CD4-positive, alpha-beta memory T cell (primary cell): ENCODE results near the gene TELO2. TPM values are rescaled to one million over a fixed set of nuclear protein-coding genes. Genes with fewer than 3 reads are reported as not detected.

ENCODE experiments used
- CTCF ChIA-PET: fragments of 350-600 bp; sonication (Branson Sonifier 250); formaldehyde crosslinking; loops from one replicate; lab custom pipeline; 2021; ENCODE audit warnings: inconsistent platforms; ENCODE audit not compliant: partially characterized antibody; lab: Charles Lee
- POLR2A ChIA-PET: fragments of 350-600 bp; sonication (Branson Sonifier 250); formaldehyde crosslinking; loops from one replicate; lab custom pipeline; 2021; ENCODE audit not compliant: partially characterized antibody; lab: Charles Lee
- DNase-seq, 5 donors: peaks; one replicate each; pipeline versions ENCODE4 v3.0.0 to v3.0.0-alpha.2; 2020 to 2022; ENCODE audit warnings: mixed read lengths in 1 of 5
- H3K27ac ChIP-seq: one replicate; pipeline ENCODE4 v1.7.0; 2013; ENCODE audit warnings: low read depth, low read length
- H3K27me3 ChIP-seq: 2 replicates; pipeline ENCODE4 v1.7.0; 2013; ENCODE audit warnings: mild to moderate bottlenecking, low read length, moderate library complexity; ENCODE audit not compliant: insufficient read depth
- H3K36me3 ChIP-seq: 2 replicates; pipeline ENCODE4 v1.7.0; 2013; ENCODE audit warnings: mild to moderate bottlenecking, low read length, moderate library complexity; ENCODE audit not compliant: insufficient read depth
- H3K4me1 ChIP-seq: 2 replicates; pipeline ENCODE4 v1.7.0; 2013; ENCODE audit warnings: mild to moderate bottlenecking, low read length, moderate library complexity; ENCODE audit not compliant: insufficient read depth
- H3K4me3 ChIP-seq, 2 donors: one replicate each; pipeline ENCODE4 v1.7.0; 2013; ENCODE audit warnings: low read length in 2 of 2, mild to moderate bottlenecking in 1 of 2
- H3K9me3 ChIP-seq, 2 donors: one replicate each; pipeline ENCODE4 v1.7.0; 2013; ENCODE audit warnings: low read length in 2 of 2, control low read depth in 1 of 2; ENCODE audit not compliant: control insufficient read depth in 1 of 2
- H3K27ac Mint-ChIP-seq, 7 donors: one replicate each; pipeline ENCODE4 v1.8.0; 2020 to 2021; ENCODE audit warnings: mixed read lengths in 7 of 7, mild to moderate bottlenecking in 6 of 7, inconsistent platforms in 3 of 7, moderate library complexity in 3 of 7
- H3K27me3 Mint-ChIP-seq, 2 donors: one replicate each; pipeline ENCODE4 v1.8.0; 2020 to 2021; ENCODE audit warnings: mixed read lengths in 2 of 2
- H3K36me3 Mint-ChIP-seq, 2 donors: one replicate each; pipeline ENCODE4 v1.8.0; 2020 to 2021; ENCODE audit warnings: mixed read lengths in 2 of 2, inconsistent platforms in 1 of 2, mild to moderate bottlenecking in 1 of 2
- H3K4me1 Mint-ChIP-seq, 4 donors: one replicate each; pipeline ENCODE4 v1.8.0; 2020 to 2021; ENCODE audit warnings: mixed read lengths in 4 of 4, mild to moderate bottlenecking in 1 of 4
- H3K4me3 Mint-ChIP-seq, 8 donors: one replicate each; pipeline ENCODE4 v1.8.0; 2020 to 2021; ENCODE audit warnings: mixed read lengths in 8 of 8, mild to moderate bottlenecking in 7 of 8, moderate library complexity in 6 of 8, inconsistent platforms in 3 of 8
- H3K9me3 Mint-ChIP-seq, 8 donors: one replicate each; pipeline ENCODE4 v1.8.0; 2020 to 2021; ENCODE audit warnings: mixed read lengths in 8 of 8, mild to moderate bottlenecking in 5 of 8, inconsistent platforms in 3 of 8, moderate library complexity in 1 of 8
- intact Hi-C: fragments of 100-400 bp; cut with micrococcal nuclease; formaldehyde crosslinking; loops from one replicate; pipeline ENCODE4 v1.15.1; 2023
- polyA plus RNA-seq, 2 donors: library from polyadenylated mRNA; unstranded; fragments of 300-500 nt; fragmentation: Illumina TruSeq; gene quantifications; one replicate each; pipeline ENCODE4 v1.2.3, GENCODE V29; 2021
- total RNA-seq, 2 experiments: library from RNA; stranded (reverse); gene quantifications; one replicate each; pipeline ENCODE4 v1.2.3, GENCODE V29; 2021

TELO2 gene
- total and polyA plus RNA-seq, 4 experiments from 2014 or later = 11.3 to 56.0 (median 34.9) TPM

DNA sequence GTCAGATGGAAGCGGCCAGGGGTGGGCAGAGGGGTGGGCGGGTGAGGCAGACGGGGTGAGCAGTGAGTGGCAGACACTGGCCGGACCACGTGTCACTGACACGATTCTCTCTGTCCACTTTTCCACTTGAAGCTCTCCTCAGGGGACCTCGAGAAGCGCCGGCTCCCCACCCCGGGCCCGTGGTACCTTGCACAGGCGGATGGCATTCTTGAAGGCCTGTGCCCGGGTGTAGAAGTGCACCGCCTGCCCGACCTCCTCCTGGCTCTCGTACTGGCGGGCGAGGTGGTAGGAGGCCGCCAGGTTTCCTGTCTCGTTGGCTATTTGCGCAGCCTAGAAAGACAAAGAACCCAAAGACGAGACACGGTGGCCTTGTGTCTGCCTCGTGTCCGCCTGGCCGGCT lies 31.2 kb downstream of the TELO2 start:
- intact Hi-C loops = no loop called here
- Mint-ChIP-seq H3K27ac (no peak overlapping the region), H3K36me3 (no peaks in the 10 kb centered on the region), H3K27me3 (no peaks in the 10 kb centered on the region), H3K9me3 (no peaks in the 10 kb centered on the region), H3K4me3 (peak overlapping the region in 1 of 8 donors; percentile 20), H3K4me1 (peaks cover 10 to 33% (median 21%) of the 10 kb centered on the region in 4 donors)
- POLR2A ChIA-PET = interaction anchor here (1.0 to 1.3 kb wide), 3 partner anchors 9 to 19 kb away, joined by 3 to 5 read pairs (median 4); partner anchors contain the start of gene TMEM204
- Histone ChIP-seq H3K4me3 (no peak overlapping the region), H3K36me3 (no peaks in the 10 kb centered on the region), H3K4me1 (peaks cover 35% of the 10 kb centered on the region), H3K27ac (no peak overlapping the region), H3K27me3 (no peaks in the 10 kb centered on the region), H3K9me3 (no peaks in the 10 kb centered on the region)
- no peak for DNase-seq
- CTCF ChIA-PET = interaction anchor here (0.6 kb wide), 1 partner anchor 124 kb away, joined by 7 read pairs; no protein-coding TSS in a partner anchor

DNA sequence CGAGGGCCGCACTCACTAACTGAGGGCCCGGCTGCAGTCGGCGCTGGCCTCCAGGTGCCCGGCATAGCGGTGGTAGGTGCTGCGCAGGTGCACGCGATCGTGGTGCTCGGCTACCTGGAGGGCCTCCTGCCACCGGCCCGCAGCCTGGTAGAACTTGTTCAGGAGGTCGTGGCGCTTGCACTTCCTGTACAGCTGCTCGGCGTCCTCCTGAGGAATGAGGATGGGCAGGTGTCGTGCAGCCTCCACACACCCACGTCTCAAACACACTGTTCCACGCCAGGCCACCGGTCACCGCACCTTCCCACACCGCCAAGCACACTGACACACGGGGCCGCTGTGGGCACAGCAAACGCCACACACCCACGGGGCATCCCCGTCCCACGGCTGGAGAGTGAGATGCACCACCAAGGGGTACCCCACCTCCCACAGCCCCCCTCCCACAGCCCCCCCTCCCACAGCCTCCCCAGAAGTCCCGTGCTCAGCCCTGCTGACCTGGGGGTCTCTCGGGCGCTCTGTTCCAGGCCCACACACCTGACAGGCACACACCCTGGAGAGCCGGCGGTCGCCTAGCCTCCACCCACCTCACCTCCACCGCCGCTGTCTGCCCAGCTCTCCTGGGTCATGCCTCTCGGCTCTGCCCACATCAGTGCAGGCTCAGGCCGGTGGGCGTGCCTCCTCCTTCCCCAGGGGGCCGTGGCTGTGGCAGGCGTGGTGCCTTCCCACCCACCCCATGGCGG lies 32.9 kb downstream of the TELO2 start:
- Histone ChIP-seq H3K9me3 (no peaks in the 10 kb centered on the region), H3K27me3 (no peaks in the 10 kb centered on the region), H3K36me3 (no peaks in the 10 kb centered on the region), H3K4me1 (peaks cover 35% of the 10 kb centered on the region), H3K27ac (no peak overlapping the region), H3K4me3 (no peak overlapping the region)
- ChIA-PET CTCF (interaction anchor here (1.1 kb wide), 1 partner anchor 11 kb away, joined by 3 read pairs; no protein-coding TSS in a partner anchor), POLR2A (interaction anchor here (1.0 to 3.2 kb wide), 4 partner anchors 8 to 36 kb away, joined by 3 to 30 read pairs (median 3); partner anchors contain the start of genes TELO2 and TMEM204)
- no peaks in the 10 kb centered on the region for H3K36me3 Mint-ChIP-seq
- intact Hi-C loops = loop anchor here (5.0 kb wide), 1 partner anchor 181 kb away; the partner anchor contains the start of gene MAPK8IP3
- H3K9me3 Mint-ChIP-seq = no peaks in the 10 kb centered on the region
- H3K4me1 Mint-ChIP-seq = peaks cover 12 to 37% (median 27%) of the 10 kb centered on the region in 4 donors
- H3K27ac Mint-ChIP-seq = peak overlapping the region; percentile 41 to 93 (median 87)
- no peaks in the 10 kb centered on the region for H3K27me3 Mint-ChIP-seq
- DNase-seq = peak in 3 of 5 donors; percentile 27 to 42 (median 29)
- H3K4me3 Mint-ChIP-seq = peak overlapping the region; percentile 44 to 78 (median 76)

DNA sequence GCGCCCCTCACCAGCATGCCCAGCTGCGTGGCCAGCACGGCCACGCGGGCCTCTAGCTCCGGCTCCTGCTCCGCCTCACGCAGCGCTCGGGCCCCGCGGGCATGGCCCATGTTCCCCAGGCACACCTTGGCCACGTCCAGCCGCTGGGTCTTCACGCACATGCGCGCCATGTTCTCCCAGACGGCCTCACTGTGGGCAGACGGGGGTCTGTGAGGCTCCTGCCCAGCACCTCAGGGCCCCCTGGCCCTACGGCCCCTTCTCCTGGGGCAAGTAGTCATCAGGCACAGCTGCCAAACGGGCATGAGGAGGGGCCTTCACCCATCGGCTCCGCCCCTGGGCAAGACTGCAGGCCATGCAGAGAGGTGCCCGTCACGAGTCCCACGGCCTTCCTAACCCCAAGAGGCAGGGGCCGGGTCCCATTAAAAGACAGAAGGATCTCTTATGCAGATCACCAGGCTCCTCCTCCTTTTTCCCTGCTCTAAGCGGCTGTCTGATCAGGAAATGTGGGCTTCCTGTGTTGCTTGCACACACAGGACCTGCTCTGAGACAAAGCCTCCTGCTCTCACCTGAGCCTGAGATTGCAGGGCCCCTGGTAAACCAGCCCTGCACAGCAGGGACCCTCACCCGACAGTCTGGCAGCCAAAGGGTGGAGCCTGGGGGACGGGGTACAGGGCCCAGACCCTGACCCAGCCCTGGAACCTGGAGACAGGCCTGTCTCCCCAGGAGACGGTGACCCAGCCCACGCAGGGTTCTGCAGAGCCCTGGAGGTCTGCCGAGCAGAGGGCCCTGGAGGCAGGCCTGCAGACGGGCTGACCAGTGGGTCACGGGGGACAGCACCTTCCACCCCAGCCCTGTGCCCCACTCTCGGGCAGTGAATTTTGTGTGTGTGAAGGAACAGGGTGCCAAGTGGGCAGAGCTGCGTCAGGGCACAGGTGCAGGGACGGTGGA lies 33.7 kb downstream of the TELO2 start:
- Mint-ChIP-seq H3K4me3 (peak overlapping the region; percentile 32 to 79 (median 66)), H3K4me1 (peaks cover 12 to 37% (median 27%) of the 10 kb centered on the region in 4 donors), H3K27me3 (no peaks in the 10 kb centered on the region), H3K9me3 (no peaks in the 10 kb centered on the region), H3K36me3 (no peaks in the 10 kb centered on the region), H3K27ac (peak overlapping the region; percentile 48 to 83 (median 76))
- CTCF ChIA-PET = no interaction called here
- H3K27me3 ChIP-seq = no peaks in the 10 kb centered on the region
- intact Hi-C loops = loop anchor here (5.0 kb wide), 1 partner anchor 180 kb away; the partner anchor contains the start of gene MAPK8IP3
- H3K36me3 ChIP-seq = no peaks in the 10 kb centered on the region
- H3K9me3 ChIP-seq = no peaks in the 10 kb centered on the region
- H3K4me1 ChIP-seq = peaks cover 35% of the 10 kb centered on the region
- peak overlapping the region in 1 of 2 donors; percentile 43 for H3K4me3 ChIP-seq
- DNase-seq = peak; percentile 30 to 57 (median 47)
- peak overlapping the region; percentile 4 for H3K27ac ChIP-seq
- POLR2A ChIA-PET = interaction anchor here (1.0 to 3.2 kb wide), 4 partner anchors 10 to 35 kb away, joined by 3 to 30 read pairs (median 4); partner anchors contain the start of gene TELO2

GRCh38 chr16:1527836-1528811 lies 35.0 kb downstream of the TELO2 start:
- Histone ChIP-seq H3K9me3 (no peaks in the 10 kb centered on the region), H3K36me3 (no peaks in the 10 kb centered on the region), H3K27ac (no peak overlapping the region), H3K4me1 (peaks cover 46% of the 10 kb centered on the region), H3K27me3 (no peaks in the 10 kb centered on the region), H3K4me3 (no peak overlapping the region)
- H3K9me3 Mint-ChIP-seq = no peaks in the 10 kb centered on the region
- POLR2A ChIA-PET = interaction anchor here (1.2 to 3.2 kb wide), 2 partner anchors 9 to 30 kb away, joined by 4 to 30 read pairs; no protein-coding TSS in a partner anchor
- H3K36me3 Mint-ChIP-seq = no peaks in the 10 kb centered on the region
- intact Hi-C loops = loop anchor here (5.0 kb wide), 1 partner anchor 179 kb away; the partner anchor contains the start of gene MAPK8IP3
- H3K27me3 Mint-ChIP-seq = no peaks in the 10 kb centered on the region
- peak overlapping the region; percentile 43 to 91 (median 83) for H3K27ac Mint-ChIP-seq
- CTCF ChIA-PET = no interaction called here
- DNase-seq = no peak
- peaks cover 16 to 43% (median 28%) of the 10 kb centered on the region in 4 donors for H3K4me1 Mint-ChIP-seq
- peak overlapping the region in 5 of 8 donors; percentile 59 to 76 (median 67) for H3K4me3 Mint-ChIP-seq

DNA sequence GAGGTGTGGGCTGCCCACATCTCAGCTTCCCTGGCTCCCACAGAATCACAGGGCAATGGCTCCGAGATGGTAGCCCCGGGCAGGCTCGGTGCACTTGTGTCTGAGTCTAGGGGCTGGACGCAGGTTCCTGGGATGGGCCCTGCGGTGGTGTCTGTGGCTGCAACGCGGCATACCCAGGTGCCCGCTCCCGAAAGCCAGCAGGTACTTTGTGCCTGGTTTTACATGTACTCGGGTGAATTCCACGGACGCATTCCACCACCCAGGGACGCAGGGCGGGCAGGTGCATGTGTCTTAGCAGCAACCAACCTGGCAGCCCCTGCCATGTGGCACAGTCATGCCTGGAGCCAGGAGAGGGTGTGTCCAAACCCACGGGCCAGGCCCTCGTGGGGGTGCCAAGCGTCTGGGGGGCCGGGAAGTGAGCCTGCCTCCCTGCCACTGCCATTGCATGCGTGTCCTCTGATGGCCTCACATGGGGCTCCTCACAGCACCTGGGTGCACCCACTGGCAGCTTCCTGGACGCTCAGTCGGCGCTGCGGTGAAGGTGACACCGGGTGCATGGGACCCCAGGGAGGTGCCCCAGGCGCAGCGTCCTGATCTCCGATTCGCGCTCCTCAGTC lies 35.9 kb downstream of the TELO2 start:
- Histone ChIP-seq H3K4me3 (no peak overlapping the region), H3K9me3 (no peaks in the 10 kb centered on the region), H3K36me3 (no peaks in the 10 kb centered on the region), H3K27ac (no peak overlapping the region), H3K27me3 (no peaks in the 10 kb centered on the region), H3K4me1 (peaks cover 48% of the 10 kb centered on the region)
- H3K9me3 Mint-ChIP-seq = no peaks in the 10 kb centered on the region
- CTCF ChIA-PET = no interaction called here
- POLR2A ChIA-PET = no interaction called here
- no peak for DNase-seq
- no peaks in the 10 kb centered on the region for H3K36me3 Mint-ChIP-seq
- intact Hi-C loops = loop anchor here (5.0 kb wide), 1 partner anchor 178 kb away; the partner anchor contains the start of gene MAPK8IP3
- peak overlapping the region in 5 of 7 donors; percentile 38 to 79 (median 66) for H3K27ac Mint-ChIP-seq
- peaks cover 17 to 47% (median 31%) of the 10 kb centered on the region in 4 donors for H3K4me1 Mint-ChIP-seq
- H3K4me3 Mint-ChIP-seq = peak overlapping the region in 3 of 8 donors; percentile 12 to 53 (median 46)
- no peaks in the 10 kb centered on the region for H3K27me3 Mint-ChIP-seq
